H1 (cell line): Measurements from ENCODE around the gene C9orf43. TPM values are rescaled to one million over a fixed set of nuclear protein-coding genes. Genes with fewer than 3 reads are reported as not detected.

Experiments
- CTCF ChIP-seq, 3 experiments: IDR thresholded peaks; 1 replicate in 2 of 3; 2 replicates in 1 of 3; pipeline versions ENCODE4 v1.5.1 to v1.6.1; 2011; ENCODE audit warnings: low read length in 3 of 3, mild to moderate bottlenecking in 3 of 3, inconsistent platforms in 2 of 3, low read depth in 1 of 3, moderate library complexity in 1 of 3; ENCODE audit not compliant: insufficient read depth in 1 of 3; ENCODE audit errors: control extremely low read depth in 1 of 3
- FOSL1 ChIP-seq: IDR thresholded peaks from 2 replicates; pipeline ENCODE4 v1.6.1; 2011; ENCODE audit warnings: mild to moderate bottlenecking, low read depth, low read length, moderate library complexity; ENCODE audit not compliant: insufficient read depth
- polyA plus RNA-seq, 7 experiments: library from polyadenylated mRNA; depleted of rRNA in 3 of 7; stranded (reverse) in 5 of 7; unstranded in 2 of 7; fragments of >200 nt in 5 of 7; fragments of 200-250 nt in 2 of 7; gene quantifications; 1 replicate in 5 of 7; 2 replicates in 1 of 7; 4 replicates in 1 of 7; pipeline versions ENCODE4 v1.2.1 to v1.2.3, GENCODE V29; 2011 to 2013; ENCODE audit warnings: missing spikeins in 2 of 7, mixed read lengths in 2 of 7
- total RNA-seq: library from RNA; stranded (reverse); fragmentation: NEBNext Ultra II Directional; extraction: Animal tissue kit (Norgen Biotek cat#: 25700); gene quantifications from 2 replicates; pipeline ENCODE4 v1.2.1, GENCODE V29; 2021

Gene C9orf43
- total and polyA plus RNA-seq, 2 of the 8 experiments (the other 6 are each of a cell fraction or from before 2014, with no cell fraction given) = 0.35 to 0.52 TPM

- TF ChIP-seq CTCF (IDR thresholded peaks at IDR 0.05; ENCODE audit: control extremely low read depth in 1 of 3, insufficient read depth in 1 of 3, low read depth in 1 of 3, low read length in 3 of 3) (no peak), FOSL1 (no peak)
- TF ChIP-seq, all 59 proteins: peak for 0
Measured at GRCh38 chr9:113393281-113393680, 17.3 kb upstream of the C9orf43 start (continued).
